Osteocyte (in vitro differentiated cells): ENCODE data around the gene AFF3. TPM values are rescaled to one million over a fixed set of nuclear protein-coding genes. Genes with fewer than 3 reads are reported as not detected.
A peak's percentile ranks its signal among the peaks of the same experiment; 100 is the strongest.

Experiments
- DNase-seq: peaks from one replicate; pipeline ENCODE4 v3.0.0; 2021; ENCODE audit warnings: mixed read lengths; ENCODE audit not compliant: unreplicated experiment; ENCODE audit errors: extremely low spot score
- H3K27ac Mint-ChIP-seq: one replicate; pipeline ENCODE4 v1.8.0; 2021; ENCODE audit warnings: mild to moderate bottlenecking, mixed read lengths; ENCODE audit not compliant: unreplicated experiment
- H3K27me3 Mint-ChIP-seq: one replicate; pipeline ENCODE4 v1.8.0; 2021; ENCODE audit warnings: mixed read lengths; ENCODE audit not compliant: unreplicated experiment
- H3K36me3 Mint-ChIP-seq: one replicate; pipeline ENCODE4 v1.8.0; 2021; ENCODE audit warnings: mixed read lengths; ENCODE audit not compliant: unreplicated experiment
- H3K4me1 Mint-ChIP-seq: one replicate; pipeline ENCODE4 v1.8.0; 2021; ENCODE audit warnings: mixed read lengths; ENCODE audit not compliant: unreplicated experiment
- H3K4me3 Mint-ChIP-seq: one replicate; pipeline ENCODE4 v1.8.0; 2021; ENCODE audit warnings: mild to moderate bottlenecking, moderate library complexity, mixed read lengths; ENCODE audit not compliant: unreplicated experiment
- H3K9me3 Mint-ChIP-seq: one replicate; pipeline ENCODE4 v1.8.0; 2021; ENCODE audit warnings: mixed read lengths; ENCODE audit not compliant: unreplicated experiment
- CTCF ChIP-seq: fragments of 200-600 bp; sonication (generic); IDR thresholded peaks from 2 replicates; pipeline ENCODE4 v1.5.0; 2021; ENCODE audit warnings: antibody characterized with exemption, mild to moderate bottlenecking, moderate library complexity
- total RNA-seq: library from RNA; stranded (reverse); gene quantifications from 2 replicates; pipeline ENCODE4 v1.2.1, GENCODE V29; 2021

AFF3 gene
- total RNA-seq, 1 donor from 2014 or later, result 248 TPM

- Mint-ChIP-seq H3K9me3 (no peaks in the 10 kb centered on the region), H3K27ac (peak overlapping the region; percentile 50), H3K36me3 (peaks cover 72% of the 10 kb centered on the region), H3K4me3 (no peak overlapping the region), H3K27me3 (no peaks in the 10 kb centered on the region), H3K4me1 (peaks cover 50% of the 10 kb centered on the region)
- no peak for TF ChIP-seq CTCF
- DNase-seq, result no peak
Measured at GRCh38 chr2:99970292-99970868, 172.0 kb downstream of the AFF3 start.

GRCh38 chr2:99961196-99961913 is 181.0 kb downstream of the AFF3 start:
- Mint-ChIP-seq H3K4me3 (no peak overlapping the region), H3K4me1 (peaks cover 42% of the 10 kb centered on the region), H3K27ac (peak overlapping the region; percentile 39), H3K36me3 (peaks cover 42% of the 10 kb centered on the region), H3K9me3 (no peaks in the 10 kb centered on the region), H3K27me3 (no peaks in the 10 kb centered on the region)
- DNase-seq, result no peak
- no peak for TF ChIP-seq CTCF

- DNase-seq, result no peak
- peaks cover 44% of the 10 kb centered on the region for H3K4me1 Mint-ChIP-seq
- H3K27ac Mint-ChIP-seq, result peak overlapping the region; percentile 48
- H3K27me3 Mint-ChIP-seq, result no peaks in the 10 kb centered on the region
- peaks cover 46% of the 10 kb centered on the region for H3K36me3 Mint-ChIP-seq
- no peak overlapping the region for H3K4me3 Mint-ChIP-seq
- TF ChIP-seq CTCF, result no peak
- H3K9me3 Mint-ChIP-seq, result peaks cover 3% of the 10 kb centered on the region
Measured at GRCh38 chr2:99960790-99961189, 181.6 kb downstream of the AFF3 start.

GRCh38 chr2:99960291-99960690 is 182.1 kb downstream of the AFF3 start:
- no peak for DNase-seq

More at GRCh38 chr2:99960291-99960690, 182.1 kb downstream of the AFF3 start:
- H3K36me3 Mint-ChIP-seq, result peaks cover 47% of the 10 kb centered on the region
- peaks cover 44% of the 10 kb centered on the region for H3K4me1 Mint-ChIP-seq
- H3K27ac Mint-ChIP-seq, result peak overlapping the region; percentile 48
- no peak overlapping the region for H3K4me3 Mint-ChIP-seq
- no peaks in the 10 kb centered on the region for H3K27me3 Mint-ChIP-seq
- TF ChIP-seq CTCF, result no peak
- H3K9me3 Mint-ChIP-seq, result peaks cover 6% of the 10 kb centered on the region
